ENCODE measurements around the gene AKT1. TPM values are rescaled to one million over a fixed set of nuclear protein-coding genes. Genes with fewer than 3 reads are reported as not detected.

Gene AKT1
- total RNA-seq, result 127 TPM

DNA sequence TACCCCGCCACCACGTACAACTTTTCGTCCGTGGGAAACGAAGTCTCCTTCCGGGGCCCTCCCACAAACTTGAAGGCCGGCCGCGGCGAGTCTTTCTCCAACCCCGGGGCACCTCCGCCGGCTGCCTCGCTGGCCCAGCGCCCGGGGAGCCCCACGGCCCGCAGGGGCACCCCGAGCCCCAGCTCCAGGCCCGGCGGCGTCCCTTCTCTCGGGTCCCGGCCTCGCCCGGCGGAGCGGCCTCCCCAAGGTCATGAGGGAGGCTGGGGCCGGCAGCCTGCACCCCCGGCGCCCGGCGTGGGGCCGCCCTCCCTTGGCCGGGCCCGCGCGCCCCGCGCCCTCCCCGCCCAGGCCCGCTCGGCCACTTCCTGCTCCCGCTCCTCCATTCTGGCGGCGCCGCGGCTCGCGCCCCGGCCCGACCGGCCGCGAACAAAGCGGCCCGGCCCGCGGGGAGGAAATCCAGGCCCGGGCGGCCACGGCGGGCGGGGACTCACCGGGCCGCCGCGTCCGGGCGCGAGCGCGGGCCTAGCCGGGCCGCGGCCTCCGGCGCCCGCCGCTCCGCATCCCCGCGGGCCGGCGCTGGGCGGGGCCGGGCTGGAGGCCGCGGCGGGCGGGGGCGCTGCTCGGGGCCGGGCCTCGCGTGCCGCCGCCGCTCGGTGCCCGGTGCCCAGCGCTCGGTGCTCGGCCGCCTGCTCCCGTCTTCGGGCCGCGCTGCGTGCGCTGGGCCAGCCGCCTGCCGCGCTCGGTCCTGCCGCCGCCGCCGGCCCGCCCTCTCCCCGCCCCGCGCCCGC is at the start of gene AKT1:
TSS of gene AKT1 (minus strand) at position 756 of the 788 bp plus-strand sequence. CDS start 3,105 bp downstream, outside the sequence.

GRCh38 chr14:104800771-104801519 is 5.4 kb upstream of the AKT1 start, which contains the start of gene ZBTB42:
Gene ZBTB42, plus strand, starts transcription at chr14:104801101. Its CDS starts 97 bp downstream, at chr14:104801198.

DNA sequence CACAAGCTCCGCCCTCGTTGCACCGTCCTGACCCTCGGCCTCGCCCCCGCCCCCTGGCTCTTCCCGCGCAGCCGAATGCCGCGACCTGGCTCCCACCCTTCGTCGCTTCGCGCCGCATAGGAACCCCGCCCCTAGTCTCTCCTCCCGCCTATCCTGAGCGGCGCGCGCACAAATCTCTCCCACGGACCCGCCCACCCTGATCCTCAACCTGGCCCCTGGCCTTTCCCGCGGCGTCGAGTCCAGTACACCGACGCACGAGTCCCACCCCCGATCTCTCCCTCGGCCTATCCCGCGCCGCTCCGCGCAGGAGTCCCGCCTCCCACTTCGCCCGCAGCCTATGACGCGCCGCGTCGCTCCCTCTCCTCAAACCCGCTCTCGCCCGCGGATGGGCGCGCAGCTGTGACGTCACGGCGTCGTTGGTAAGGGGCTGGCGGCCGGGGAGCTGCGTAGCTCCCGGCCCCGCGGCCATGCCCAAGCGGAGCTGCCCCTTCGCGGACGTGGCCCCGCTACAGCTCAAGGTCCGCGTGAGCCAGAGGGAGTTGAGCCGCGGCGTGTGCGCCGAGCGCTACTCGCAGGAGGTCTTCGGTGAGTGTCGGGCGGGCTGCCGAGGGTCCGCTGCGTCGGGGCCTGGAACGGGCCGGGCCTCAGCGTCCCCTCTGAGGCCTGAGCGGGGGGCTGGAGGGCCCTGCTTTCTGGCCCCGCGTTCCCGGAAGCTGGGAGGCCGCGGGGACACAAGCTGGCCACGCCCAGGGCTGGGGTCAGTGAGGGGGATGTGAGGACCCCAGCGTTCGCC is 42.6 kb downstream of the AKT1 start, which contains the start of gene SIVA1:
TSS of gene SIVA1 (plus strand) at position 413 of the 793 bp plus-strand sequence. CDS start at position 468, 55 bp downstream.

GRCh38 chr14:104723651-104724406 is 71.7 kb downstream of the AKT1 start, which contains the start of gene ADSS1:
Gene ADSS1, plus strand, starts transcription at chr14:104724229. Its CDS starts 42 bp downstream, at chr14:104724271.

Other genes with a start within 250 kb of the AKT1 start
- gene C14orf180, start 216.0 kb downstream of the AKT1 start, total RNA-seq, result 2.6 TPM
- gene TMEM179, start 191.0 kb downstream of the AKT1 start, total RNA-seq, result 1.2 TPM
- gene INF2, start 106.1 kb downstream of the AKT1 start, total RNA-seq, result 60.6 TPM
- 31.2 TPM for gene ADSS1, start 71.5 kb downstream of the AKT1 start, total RNA-seq
- gene SIVA1, start 42.6 kb downstream of the AKT1 start, total RNA-seq, result 84.4 TPM
- gene ZBTB42, start 5.4 kb upstream of the AKT1 start, total RNA-seq, result 9.1 TPM
- 14.5 TPM for gene CEP170B, start 69.5 kb upstream of the AKT1 start, total RNA-seq
- 16.2 TPM for gene PLD4, start 129.1 kb upstream of the AKT1 start, total RNA-seq
- gene AHNAK2, start 182.6 kb upstream of the AKT1 start, total RNA-seq, result 2.6 TPM
- gene CLBA1, start 190.0 kb upstream of the AKT1 start, total RNA-seq, result 17.3 TPM
- gene CDCA4, start 225.3 kb upstream of the AKT1 start, total RNA-seq, result 19.9 TPM

Measured in metanephros (tissue), 1 donor.